Thoracic aorta (tissue), 2 donors: ENCODE data around the gene NPAS3. TPM values are rescaled to one million over a fixed set of nuclear protein-coding genes. Genes with fewer than 3 reads are reported as not detected.

Experiments
- ATAC-seq: fragments of 150-250 bp; one replicate; pipeline ENCODE4 v1.8.0; 2017; ENCODE audit warnings: low read depth; ENCODE audit not compliant: insufficient number of reproducible peaks, low FRiP score
- DNase-seq: peaks from one replicate; pipeline ENCODE4 v3.0.0-alpha.2; 2020; ENCODE audit warnings: low spot score
- H3K27ac ChIP-seq, 2 donors: fragments of 200-600 bp; sonication (generic); 1 replicate in 1 of 2; 2 replicates in 1 of 2; pipeline ENCODE4 v1.5.1; 2016; ENCODE audit warnings: mild to moderate bottlenecking in 2 of 2, moderate library complexity in 2 of 2
- H3K27me3 ChIP-seq: fragments of 200-600 bp; sonication (generic); replicated peaks from 2 replicates; pipeline ENCODE4 v1.6.0; 2016; ENCODE audit warnings: mild to moderate bottlenecking; ENCODE audit not compliant: insufficient read depth
- H3K36me3 ChIP-seq: fragments of 200-600 bp; sonication (generic); one replicate; pipeline ENCODE4 v1.5.1; 2016
- H3K4me1 ChIP-seq, 2 donors: fragments of 200-600 bp; sonication (generic); 1 replicate in 1 of 2; 2 replicates in 1 of 2; pipeline versions ENCODE4 v1.5.1 to v1.6.0; 2016; ENCODE audit warnings: low read depth in 2 of 2, mild to moderate bottlenecking in 1 of 2; ENCODE audit not compliant: control insufficient read depth in 1 of 2
- H3K4me3 ChIP-seq: fragments of 200-600 bp; sonication (generic); 2 replicates; pipeline ENCODE4 v1.5.1; 2016; ENCODE audit warnings: mild to moderate bottlenecking
- H3K9me3 ChIP-seq: fragments of 200-600 bp; sonication (generic); 2 replicates; pipeline ENCODE4 v1.5.1; 2016
- total RNA-seq, 2 donors: library from RNA; depleted of rRNA; stranded (reverse); fragments of >200 nt; gene quantifications; one replicate each; pipeline versions ENCODE4 v1.1.0 to v1.2.3, GENCODE V29; 2016
- TF ChIP-seq, protein P1 (sequence below): fragments of 200-600 bp; sonication (generic); IDR thresholded peaks from one replicate; pipeline ENCODE4 v1.5.1; 2019; ENCODE audit warnings: antibody characterized with exemption

The NPAS3 gene
- total RNA-seq, 2 donors from 2014 or later: 1.1 TPM; not detected in 1

DNA sequence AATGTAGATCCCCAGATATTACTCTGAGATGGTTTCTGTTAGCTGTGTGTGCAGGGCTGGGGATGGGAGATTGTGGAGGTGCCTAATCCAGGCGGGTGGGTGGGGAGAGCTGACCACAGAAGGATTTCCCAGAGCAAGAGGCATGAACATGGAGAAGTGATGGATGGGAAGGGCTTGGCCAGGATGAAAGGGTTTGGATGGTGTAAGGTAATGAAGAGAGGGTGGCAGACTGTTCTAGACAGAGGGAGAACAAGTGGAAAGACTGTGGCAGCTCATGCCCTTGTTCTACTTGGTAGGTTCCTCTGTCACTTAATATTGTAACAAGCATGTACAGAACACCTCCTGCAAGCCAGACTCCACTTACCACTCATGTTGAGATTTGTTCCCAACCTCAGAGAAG lies 187.8 kb downstream of the NPAS3 start:
- Histone ChIP-seq H3K36me3 (no peaks in the 10 kb centered on the region), H3K4me1 (no peaks in the 10 kb centered on the region), H3K27ac (no peak overlapping the region), H3K9me3 (no peaks in the 10 kb centered on the region), H3K4me3 (no peak overlapping the region), H3K27me3 (no peaks in the 10 kb centered on the region)
- no peak for DNase-seq
- TF ChIP-seq, protein P1, sequence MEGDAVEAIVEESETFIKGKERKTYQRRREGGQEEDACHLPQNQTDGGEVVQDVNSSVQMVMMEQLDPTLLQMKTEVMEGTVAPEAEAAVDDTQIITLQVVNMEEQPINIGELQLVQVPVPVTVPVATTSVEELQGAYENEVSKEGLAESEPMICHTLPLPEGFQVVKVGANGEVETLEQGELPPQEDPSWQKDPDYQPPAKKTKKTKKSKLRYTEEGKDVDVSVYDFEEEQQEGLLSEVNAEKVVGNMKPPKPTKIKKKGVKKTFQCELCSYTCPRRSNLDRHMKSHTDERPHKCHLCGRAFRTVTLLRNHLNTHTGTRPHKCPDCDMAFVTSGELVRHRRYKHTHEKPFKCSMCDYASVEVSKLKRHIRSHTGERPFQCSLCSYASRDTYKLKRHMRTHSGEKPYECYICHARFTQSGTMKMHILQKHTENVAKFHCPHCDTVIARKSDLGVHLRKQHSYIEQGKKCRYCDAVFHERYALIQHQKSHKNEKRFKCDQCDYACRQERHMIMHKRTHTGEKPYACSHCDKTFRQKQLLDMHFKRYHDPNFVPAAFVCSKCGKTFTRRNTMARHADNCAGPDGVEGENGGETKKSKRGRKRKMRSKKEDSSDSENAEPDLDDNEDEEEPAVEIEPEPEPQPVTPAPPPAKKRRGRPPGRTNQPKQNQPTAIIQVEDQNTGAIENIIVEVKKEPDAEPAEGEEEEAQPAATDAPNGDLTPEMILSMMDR: no peak
- ATAC-seq: no peak

DNA sequence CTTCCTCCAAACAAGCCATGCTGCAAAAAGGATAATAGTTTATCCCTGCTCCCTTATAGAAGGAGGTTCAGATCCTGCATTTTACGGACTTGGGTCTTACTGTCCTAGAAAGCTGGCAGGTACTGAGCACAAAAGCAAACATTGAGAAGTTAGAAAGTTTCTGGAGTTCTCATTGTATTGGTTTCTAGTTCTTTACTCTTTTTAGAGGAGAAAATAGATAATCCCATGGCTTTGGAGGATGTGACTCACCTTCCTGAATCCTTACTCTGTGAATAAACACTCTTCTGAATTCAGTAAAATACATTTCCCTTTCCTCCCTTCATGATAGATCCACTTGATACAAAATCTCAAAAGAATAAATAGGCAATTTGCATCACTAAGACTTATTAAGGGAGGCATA lies 188.9 kb downstream of the NPAS3 start:
- no peak for DNase-seq
- Histone ChIP-seq H3K4me1 (no peaks in the 10 kb centered on the region), H3K36me3 (no peaks in the 10 kb centered on the region), H3K27me3 (no peaks in the 10 kb centered on the region), H3K9me3 (no peaks in the 10 kb centered on the region), H3K4me3 (no peak overlapping the region), H3K27ac (no peak overlapping the region)
- TF ChIP-seq, protein P1: no peak
- ATAC-seq: no peak

DNA sequence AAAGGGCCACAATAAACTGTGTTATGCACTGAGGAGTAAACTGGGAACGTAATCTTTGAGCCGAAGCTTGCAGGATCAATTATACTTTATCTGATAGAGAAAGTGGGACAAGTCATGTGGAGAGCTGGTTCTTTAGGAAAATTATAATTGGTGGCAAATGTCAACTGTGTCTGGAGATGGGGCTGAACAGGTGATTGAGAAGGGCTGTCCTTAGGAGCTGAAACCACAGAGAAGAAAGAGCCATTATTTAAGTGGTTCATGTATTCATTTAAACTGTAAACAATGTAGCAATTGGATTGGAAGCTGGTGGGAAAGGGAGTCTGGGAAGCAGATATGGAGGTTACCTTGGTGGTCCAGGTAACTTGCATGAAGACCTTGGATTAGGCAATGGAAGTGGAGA lies 193.1 kb downstream of the NPAS3 start:
- Histone ChIP-seq H3K27ac (no peak overlapping the region), H3K36me3 (no peaks in the 10 kb centered on the region), H3K4me1 (no peaks in the 10 kb centered on the region), H3K27me3 (no peaks in the 10 kb centered on the region), H3K4me3 (no peak overlapping the region), H3K9me3 (no peaks in the 10 kb centered on the region)
- TF ChIP-seq, protein P1: no peak
- no peak for ATAC-seq
- DNase-seq: no peak

DNA sequence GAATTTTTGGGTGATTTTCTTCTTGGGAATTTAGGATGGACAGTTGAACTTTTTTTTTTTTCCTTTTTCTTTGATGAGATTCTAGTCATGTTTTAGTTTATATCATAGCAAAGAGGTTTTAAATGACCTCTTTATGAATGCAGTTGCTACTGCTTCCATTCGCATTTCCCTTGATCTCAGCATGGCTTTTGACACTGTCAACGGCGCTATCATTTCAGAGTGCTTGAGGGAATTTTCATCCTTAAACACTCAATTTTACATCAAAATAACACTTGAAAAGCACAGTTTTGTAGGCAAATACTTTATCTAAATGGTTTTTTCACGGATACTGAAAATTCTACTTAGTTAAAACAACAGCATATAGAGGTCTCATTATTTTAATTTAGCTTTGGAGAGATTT lies 195.5 kb downstream of the NPAS3 start:
- Histone ChIP-seq H3K27ac (no peak overlapping the region), H3K36me3 (no peaks in the 10 kb centered on the region)

DNA sequence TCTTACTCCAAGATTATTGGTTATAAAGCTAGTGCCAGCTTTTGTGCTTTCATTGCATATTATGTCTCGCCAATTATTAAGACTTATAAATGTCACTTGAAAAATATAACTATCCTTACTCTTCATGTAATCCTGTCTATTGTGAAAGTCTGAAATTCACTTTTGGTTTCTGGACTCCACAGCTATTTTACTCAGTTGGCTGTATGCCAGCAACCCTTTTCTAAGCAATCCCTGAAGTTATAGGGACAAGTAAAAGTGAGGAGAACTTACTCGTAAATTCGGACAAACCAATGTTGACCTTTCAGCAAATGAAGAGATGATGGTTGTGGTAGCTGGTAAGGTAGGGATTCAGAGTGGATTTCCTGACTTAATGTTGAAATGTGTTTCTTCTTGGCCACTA lies 196.3 kb downstream of the NPAS3 start:
- no peak for ATAC-seq
- Histone ChIP-seq H3K4me3 (no peak overlapping the region), H3K27ac (no peak overlapping the region), H3K4me1 (no peaks in the 10 kb centered on the region), H3K36me3 (no peaks in the 10 kb centered on the region), H3K27me3 (no peaks in the 10 kb centered on the region), H3K9me3 (no peaks in the 10 kb centered on the region)
- TF ChIP-seq, protein P1: no peak
- DNase-seq: no peak

More for the DNA sequence above, 195.5 kb downstream of the NPAS3 start:
- no peaks in the 10 kb centered on the region for H3K4me1 ChIP-seq
- no peak for ATAC-seq
- no peaks in the 10 kb centered on the region for H3K9me3 ChIP-seq
- no peak for DNase-seq
- no peak overlapping the region for H3K4me3 ChIP-seq
- H3K27me3 ChIP-seq: no peaks in the 10 kb centered on the region
- TF ChIP-seq, protein P1: no peak
